Activated CD4-positive, alpha-beta T cell treated with anti-CD3 and anti-CD28 coated beads for 48 hours (primary cell): Measurements from ENCODE around the gene USH1G.
"Not testable (repeated sequence)": the region's sequence is repeated elsewhere in the genome, so short reads cannot be mapped to it uniquely, and the experiment has no call there.

Source experiments
- DNase-seq: peaks from one replicate; pipeline ENCODE4 v3.0.0-alpha.2; 2020

Gene USH1G

DNA sequence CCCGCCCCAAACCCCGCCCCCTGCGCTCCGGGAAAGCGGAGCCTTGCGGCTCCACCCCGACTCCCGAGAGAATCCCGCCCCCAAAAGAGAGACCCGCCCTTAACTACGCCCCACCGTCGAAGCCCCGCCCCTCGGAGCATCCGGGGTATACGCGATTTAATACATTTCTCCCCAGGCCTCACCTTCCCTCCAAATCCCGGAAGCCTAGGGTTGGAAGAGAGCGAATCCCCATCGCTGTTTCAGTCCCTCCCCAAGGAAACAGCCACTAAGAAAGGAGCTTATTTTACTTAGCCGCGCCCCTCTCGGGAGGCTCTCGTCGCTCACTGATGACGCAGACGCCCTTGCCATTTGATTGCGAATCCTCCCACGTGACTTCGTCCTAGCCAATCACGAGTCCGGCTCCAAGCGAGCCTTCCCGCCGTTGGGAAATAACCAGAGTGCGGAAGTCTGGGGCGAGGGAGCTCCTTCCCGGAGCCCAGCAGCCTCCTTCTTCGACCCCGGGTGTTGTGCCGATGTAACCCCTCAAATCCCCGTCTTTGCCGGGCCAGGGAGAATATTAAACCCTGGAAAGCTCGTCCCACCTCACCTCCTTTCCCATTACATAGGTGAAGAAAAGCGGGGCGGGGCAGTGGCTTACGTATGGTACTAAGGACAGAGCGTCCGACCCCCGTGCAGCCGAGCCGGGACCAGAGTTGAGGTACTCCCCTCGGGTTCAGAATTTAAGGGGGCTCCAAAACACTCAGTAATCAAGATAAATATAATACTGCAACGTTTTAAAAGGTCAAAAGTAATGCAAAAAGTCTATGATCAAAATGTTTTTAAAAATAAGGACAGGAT lies 49.8 kb downstream of the USH1G start:
- DNase-seq: peak; percentile 100

DNA sequence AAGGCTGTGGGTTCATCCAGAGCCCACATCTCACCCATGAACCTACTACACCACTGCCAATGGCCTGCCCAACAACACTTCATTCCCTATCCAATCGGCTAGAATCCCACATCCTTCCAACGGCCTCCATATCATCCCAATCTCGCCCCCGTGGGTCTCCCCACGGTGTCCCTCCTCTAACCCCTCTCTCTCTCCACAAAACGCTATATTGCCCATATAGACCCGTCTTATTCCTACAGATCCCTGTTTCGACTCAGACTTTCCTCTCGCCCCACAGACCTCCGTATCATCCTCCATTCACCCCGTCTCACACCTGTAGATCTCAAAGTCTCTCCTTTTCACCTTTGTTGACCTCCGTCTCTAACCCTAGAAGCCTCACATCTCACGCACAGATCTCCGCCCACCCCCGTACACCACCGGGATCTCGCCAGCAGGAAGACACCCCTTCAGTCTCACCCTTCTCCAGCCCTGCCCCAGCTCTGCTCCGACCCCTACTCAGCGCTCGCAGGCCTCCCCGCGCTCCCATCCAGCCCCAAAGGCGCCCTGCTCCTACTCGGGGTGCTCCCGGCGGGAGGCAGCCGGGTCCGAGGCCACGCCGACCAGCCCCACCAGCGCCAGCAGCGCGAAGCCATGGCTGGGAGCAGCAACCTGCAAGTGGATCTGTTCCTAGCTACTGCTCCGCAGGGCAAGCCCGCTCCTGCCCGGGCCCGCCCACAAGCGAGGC lies 50.6 kb downstream of the USH1G start, which contains the start of gene FDXR:
Gene FDXR, minus strand, starts transcription at position 682 of the 724 bp plus-strand sequence. Its CDS starts 50 bp downstream, at position 632.
- no peak for DNase-seq

DNA sequence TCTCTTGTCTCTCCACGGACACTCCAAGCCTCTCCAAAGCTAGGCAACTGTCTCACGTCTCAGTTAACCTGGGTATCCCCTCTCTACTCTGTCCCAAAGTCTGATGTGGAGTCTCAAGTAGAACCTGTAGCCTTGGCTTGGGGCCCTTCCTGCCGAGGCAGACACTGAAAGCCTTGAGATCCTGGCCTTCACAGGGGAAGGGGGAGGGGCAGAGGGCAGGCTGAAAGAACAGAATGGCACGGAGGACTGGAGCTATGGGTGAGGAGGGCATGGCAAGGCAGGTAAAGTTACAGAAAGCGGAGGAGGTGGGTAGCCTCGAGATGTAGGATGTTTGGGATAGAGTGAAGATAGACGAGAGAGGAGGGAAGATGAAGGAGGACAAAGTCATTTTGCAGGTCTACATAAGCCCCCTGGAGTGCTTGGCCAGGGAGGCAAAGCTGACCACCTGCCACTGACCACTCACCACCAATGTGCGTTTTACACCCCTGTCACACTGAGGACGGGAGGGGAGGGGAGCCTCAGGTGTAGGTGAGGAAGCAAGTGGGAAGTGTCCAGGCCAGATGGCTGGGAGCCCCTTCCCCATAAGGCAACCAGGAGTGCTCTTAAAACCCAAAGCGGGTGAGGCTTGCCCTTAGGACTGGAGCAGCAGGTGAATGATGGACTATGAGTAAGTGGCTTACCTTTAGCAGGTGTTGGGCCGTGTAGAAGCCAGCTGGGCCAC lies 51.5 kb downstream of the USH1G start:
- DNase-seq: no peak

DNA sequence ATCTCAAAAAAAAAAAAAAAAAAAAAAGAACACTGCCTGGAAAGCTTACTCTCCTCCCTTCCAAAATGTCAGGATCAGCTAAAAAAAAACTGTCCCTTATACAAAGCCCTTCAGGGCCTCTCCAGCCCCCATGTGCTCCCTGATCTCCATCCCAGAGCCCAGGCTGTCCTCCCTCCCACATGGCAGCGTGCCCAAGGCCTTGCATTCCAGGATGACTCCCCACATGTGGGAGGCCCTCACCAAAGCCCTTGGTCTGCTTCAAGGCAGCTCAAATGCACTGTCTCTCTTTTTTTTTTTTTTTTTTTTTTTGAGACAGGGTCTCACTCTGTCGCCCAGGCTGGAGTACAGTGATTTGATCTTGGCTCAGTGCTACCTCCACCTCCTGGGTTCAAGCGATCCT lies 52.5 kb downstream of the USH1G start:
- DNase-seq: no peak

DNA sequence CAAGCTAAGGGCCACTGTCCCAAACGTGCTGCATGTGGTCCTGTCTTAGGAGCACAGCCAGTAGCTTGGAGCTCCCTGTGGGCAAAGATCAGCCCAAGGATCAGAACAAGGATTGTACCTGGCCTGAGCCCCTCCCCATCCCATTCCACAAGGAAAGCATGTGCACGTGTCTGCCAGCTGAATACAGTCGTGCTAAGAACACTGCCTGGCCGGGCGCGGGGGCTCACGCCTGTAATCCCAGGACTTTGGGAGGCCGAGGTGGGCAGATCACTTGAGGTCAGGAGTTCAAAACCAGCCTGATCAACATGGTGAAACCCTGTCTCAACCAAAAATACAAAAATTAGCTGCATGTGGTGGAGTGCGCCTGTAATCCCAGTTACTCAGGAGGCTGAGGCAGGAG lies 53.0 kb downstream of the USH1G start:
- DNase-seq: not testable (repeated sequence)

DNA sequence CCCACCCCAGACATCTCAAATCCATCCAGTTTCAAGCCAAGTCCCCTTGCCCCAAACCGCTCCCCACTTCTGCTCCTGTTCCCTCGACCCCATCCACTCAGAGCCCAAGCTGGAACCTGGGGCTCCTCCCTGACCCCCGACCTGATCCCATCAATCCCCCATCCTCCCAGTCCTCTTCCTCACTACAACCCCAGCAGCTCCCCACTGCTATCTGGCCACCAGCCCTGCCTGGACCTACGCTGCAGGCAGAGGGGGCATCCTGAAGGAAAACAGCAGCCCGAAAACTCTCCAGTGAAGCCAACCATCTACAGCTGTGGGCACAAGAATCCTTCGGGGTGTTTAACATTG lies 54.2 kb downstream of the USH1G start:
- DNase-seq: no peak

DNA sequence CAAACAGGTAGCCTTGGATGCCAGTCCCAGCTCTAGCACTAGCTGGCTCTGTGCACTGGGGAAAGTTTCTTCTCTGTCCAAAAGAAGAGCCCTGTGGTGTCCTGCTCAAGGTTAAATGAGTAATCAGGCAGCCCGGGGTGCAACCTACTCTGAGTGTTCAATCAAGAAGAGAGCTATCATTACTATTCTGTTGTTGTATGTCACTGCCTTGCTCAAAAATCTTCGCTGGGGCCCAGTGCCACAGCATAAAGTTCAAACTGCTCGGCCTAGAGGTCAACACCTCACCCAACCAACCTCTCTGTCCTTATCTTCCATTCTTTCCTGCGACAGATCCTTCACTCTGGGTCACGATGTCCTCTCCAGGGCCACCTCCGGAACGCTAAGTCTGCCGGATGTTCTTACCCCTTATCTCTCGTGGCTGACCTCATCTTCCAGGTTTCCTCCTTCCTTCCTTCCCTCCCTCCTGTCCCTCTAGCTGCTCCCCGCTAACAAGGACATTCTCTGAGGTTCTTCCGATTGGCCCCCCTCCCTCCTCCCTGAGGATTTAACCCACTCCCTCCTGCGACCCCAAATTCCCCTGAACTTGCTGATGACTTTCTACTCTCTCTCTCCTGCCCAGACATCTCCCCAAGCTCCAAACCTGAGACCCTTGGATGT lies 54.7 kb downstream of the USH1G start:
- no peak for DNase-seq

DNA sequence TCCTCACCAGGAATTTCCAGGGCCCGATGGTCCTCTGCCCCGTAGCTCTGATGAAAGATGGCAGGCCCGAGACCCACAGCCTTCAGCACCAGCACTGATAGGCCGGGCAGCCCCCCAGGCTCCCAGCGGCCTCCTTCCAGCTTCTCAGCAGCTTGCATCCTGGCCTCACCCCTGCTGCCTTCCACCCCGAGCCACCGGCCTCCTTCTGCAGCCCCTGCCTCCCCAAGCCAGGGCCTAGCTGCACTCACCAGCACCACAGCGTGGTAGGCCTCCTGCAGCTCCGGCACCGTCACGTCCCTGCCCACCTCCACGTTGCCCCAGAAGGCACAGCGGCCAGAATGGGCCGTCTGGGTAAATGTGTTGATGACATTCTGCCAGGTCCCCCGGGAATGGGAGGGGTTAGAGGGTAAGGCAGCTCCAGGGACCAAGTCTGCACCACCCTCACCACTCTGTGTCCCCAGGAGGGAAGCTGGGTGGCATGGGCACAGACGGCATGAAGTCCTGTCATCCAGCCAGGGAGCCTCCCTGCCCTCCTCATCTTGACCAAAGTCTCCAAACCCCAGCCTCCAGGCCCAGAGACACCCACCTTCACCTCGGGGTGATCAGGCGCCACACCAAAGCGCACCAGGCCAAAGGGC lies 56.7 kb downstream of the USH1G start:
- DNase-seq: no peak
